Inflammatory macrophage treated with lipopolysaccharide for 4 hours (primary cell): ENCODE data around the gene CADPS.

Source experiments
- DNase-seq: peaks from one replicate; pipeline ENCODE4 v3.0.0-alpha.2; 2020

The CADPS gene

GRCh38 chr3:62550439-62550838 is 324.8 kb downstream of the CADPS start:
- DNase-seq, result no peak

- no peak for DNase-seq
Measured at GRCh38 chr3:62548528-62549205, 326.5 kb downstream of the CADPS start.

DNA sequence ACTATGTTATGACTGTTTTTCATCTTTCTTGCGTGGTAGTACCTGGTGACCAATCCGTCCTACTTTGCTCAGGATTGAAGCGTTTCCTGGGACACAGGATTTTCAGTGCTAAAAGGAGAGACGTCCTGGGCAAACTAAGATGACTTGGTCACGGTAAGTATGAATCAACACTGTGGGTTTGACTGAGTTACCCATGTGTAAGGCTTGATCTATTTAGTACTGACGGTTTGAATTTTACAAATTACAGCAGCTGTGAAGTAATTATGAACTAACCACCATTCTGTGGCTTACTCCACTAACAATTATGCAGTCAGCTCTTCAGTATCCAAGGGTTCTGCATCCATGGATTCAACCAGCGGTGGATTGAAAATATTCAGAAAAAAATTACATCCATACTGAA is 328.9 kb downstream of the CADPS start:
- DNase-seq, result no peak

DNA sequence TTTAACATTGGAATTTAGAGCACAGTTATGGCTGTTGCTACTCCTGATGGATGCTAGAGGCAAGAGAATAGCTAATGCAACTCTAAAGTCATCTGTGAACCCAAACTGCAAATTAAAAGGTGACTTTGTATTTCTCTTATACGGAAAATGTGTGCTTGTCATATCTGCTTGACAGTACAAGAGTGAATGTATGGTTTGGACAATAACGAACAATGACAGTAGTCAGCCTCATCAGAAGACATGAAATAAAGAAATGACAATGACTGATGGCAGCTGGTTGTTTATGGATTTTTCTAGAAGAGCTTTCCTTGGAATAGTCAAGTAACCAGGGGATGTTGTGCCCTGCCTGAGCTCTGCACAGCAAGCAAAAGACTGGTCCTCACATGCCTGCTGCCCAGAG is 333.0 kb downstream of the CADPS start:
- no peak for DNase-seq

- no peak for DNase-seq
Measured at GRCh38 chr3:62539762-62540161, 335.5 kb downstream of the CADPS start.

DNA sequence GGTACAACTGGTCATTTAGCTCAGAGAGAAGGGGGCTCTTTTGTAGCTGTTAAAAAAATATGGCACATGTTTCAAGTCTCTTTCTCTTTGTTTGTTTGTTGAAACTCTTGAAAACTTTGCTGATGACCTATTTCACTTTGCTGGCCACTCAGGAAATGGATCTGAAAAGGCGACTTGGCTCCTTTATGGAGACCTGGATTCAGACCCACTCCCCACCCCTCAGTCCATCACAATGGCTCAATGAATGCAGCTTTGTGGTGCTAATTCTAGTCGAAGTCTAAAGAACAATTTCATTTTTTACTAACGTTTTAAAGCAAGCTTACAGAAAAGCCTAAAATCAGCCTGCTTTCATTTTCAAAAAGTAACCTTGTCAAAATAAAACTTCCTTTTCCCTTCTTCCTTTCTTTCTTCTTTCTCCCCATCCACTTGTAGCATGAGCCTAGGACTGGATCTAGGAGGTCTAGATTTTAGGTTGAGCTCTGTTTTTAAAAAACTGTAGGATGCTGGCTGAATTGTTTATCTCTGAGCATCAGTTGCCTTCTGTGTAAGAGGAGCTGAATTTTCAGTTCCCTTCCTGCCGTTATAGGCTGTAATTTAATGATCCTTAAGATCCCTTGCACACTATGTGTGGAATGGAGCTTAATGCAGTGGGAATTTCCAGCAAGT is 336.4 kb downstream of the CADPS start:
- no peak for DNase-seq

DNA sequence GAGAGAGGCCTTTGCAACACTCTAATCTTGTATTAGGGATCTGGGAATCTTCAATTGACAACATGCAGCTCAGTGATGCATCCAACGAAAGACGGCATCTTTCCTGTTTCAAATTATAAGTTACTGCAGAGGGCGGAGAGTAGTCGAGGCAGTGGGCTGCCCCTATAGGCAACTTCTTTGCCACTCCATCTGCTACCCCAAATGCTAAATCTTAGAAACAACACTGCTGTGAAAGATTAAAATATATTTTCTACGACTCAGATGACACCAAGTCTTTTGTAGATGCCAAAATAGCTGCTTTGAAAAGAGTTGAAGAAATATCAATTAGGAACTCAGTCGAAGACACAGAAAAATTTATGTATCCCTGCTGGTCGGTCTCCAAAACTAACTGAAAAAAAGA is 340.9 kb downstream of the CADPS start:
- no peak for DNase-seq

- no peak for DNase-seq
Measured at GRCh38 chr3:62532796-62533195, 342.4 kb downstream of the CADPS start.

DNA sequence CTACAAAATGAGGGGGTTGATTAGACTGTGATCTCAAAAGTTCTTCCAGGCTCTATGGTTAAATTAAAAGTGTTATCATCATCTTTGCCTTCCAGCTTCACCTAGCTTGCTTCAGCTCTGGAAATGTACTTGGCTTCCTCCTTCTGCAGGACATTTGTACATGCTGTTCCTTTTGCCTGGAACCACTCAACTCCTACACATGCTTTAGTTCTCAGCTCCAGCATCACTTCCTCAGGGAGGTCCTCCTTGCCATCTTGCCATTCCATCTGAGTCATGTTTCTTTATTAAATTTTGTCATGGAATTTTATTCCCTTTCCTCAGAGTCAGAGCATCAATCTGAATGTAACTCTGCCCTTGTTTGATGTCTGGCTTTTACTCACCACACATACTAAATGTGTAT is 343.2 kb downstream of the CADPS start:
- DNase-seq, result no peak

GRCh38 chr3:62531493-62531892 is 343.7 kb downstream of the CADPS start:
- DNase-seq, result no peak

- no peak for DNase-seq
Measured at GRCh38 chr3:62529230-62529629, 346.0 kb downstream of the CADPS start.

DNA sequence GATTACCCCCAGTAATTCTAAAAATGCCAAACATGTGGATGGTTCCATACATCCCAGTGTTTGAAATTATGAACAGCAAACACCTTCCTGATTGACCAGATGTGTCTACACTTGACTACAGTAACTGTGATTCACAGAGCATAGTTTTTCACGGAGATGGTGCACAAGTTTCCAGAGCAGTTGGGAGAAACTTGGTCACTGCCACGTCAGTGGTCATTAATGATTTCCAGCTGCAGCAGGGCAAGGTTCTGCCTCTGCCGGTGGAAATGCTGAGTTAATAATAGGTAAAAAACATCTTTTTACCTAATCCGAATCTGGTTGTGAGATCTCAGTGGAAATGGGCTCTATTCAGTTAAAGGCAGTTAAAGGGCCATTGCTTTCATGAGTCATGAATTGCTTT is 347.7 kb downstream of the CADPS start:
- DNase-seq, result no peak

DNA sequence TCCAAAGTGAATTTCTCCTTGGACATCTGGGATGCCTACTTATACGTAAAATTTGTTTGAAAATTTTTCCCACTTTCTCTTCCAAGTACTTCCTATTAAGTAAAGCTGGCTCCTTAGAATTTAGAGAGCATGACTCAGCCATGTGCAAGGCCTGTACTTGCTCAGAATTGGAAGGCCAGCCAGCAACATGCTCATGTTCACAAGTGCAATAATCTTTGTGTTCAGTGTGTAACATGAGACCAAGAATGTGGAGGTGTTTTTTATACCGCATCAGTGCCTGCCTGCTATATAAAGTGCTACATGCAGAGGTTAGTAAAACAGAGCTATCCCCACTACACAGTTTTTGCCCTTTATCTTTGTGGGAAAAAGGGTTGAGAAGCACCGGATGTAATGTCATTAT is 349.9 kb downstream of the CADPS start:
- no peak for DNase-seq

DNA sequence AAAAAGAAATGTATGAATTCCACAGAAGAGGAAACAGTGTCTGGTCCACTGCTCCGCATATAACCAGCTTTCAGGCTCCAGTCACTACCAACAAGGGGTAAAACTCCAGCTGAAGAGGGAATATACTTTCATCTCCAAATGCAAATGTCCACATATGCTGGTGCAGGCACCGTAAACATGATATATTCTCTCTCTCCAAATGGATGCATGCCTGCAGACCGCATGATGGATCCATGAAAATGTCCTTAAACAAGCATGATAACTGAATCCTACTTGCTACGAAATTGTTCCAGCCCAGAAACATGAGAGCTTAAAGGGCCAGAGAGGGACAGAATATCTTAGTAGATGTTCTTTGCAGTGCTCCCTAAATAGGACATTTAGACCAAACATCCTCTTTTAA is 351.5 kb downstream of the CADPS start:
- DNase-seq, result no peak

- no peak for DNase-seq
Measured at GRCh38 chr3:62521464-62522105, 353.6 kb downstream of the CADPS start.

- DNase-seq, result no peak
Measured at GRCh38 chr3:62503516-62503915, 371.7 kb downstream of the CADPS start.

DNA sequence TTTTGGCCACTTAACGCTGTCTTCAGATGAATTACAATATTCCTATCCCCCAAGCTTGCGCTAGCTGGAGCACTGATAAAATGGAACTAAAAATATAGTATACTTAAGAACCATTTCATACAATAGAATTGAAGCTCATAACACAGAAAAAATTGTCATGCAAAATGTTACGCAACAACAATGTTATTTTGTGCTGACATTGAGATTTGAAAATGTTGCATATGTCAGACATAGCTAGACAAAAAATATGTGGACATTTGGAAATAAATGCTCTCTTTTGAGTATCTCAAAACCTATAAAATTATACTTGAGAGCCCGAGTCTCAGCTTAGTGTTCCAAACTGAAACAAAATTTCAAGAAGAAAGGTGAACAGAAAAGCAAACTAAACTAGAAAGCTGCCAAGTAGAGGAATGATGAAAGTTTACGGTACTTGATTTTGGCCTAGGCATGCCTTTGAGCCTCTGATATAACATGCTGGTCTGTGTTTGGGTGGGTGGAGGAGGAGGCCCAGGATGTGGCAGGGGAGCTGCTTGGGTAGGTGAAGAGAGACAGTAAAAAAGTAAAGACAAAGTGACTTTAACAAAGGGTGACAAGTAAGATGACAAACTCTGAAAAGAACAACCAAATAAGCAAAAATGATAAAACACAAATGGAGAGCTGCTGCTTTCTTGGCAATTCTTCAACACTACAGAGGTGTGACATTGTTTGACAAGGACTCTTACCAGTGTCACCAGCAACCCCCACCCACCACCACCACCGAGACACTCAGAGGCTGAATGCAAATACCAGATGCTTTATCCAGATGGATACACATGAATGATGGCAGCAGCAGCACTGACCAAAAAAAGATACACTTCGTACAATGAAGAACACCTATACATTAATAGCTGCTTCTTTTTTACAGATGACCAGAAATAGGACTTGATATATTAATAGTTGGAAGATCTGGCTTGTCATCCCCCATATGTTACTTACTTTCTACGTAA is 372.6 kb downstream of the CADPS start:
- no peak for DNase-seq

DNA sequence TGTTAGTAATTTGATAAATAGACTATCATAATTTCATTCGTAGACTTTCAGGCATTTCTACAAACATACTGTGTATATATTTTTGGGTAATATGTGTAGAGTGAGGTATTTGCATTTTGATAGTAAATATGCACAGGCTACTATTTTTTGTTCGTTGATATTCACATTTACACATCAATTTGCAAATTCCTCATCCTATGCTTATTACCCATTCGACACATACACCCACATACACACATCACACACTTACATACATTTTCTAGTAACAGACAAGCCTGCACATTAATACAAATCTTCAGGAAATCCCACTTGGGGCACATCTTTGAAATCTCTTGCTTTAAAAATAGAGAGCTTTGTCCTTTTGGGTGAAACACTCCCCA is 373.9 kb downstream of the CADPS start:
- DNase-seq, result no peak

- no peak for DNase-seq
Measured at GRCh38 chr3:62500556-62501288, 374.5 kb downstream of the CADPS start.

GRCh38 chr3:62497156-62497555 is 378.1 kb downstream of the CADPS start:
- DNase-seq, result no peak

DNA sequence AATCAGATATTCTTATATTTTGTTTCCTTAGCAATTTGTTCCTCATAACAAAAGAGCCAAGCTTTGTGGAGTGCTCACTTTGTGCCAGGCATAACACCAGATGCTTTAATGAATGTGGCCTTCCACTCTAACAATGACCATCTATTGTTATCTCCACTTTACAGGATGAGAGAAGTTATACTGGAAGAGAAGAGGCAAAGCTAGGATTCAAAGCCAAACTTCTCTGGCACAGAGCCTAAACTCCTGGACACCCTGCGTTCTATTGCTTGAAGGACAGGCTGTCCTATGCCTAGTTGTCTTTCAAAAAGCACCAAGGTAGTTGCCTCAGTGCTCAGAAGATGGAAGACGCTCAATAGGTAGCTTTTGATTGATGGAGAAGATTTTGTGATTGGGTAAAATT is 378.7 kb downstream of the CADPS start:
- no peak for DNase-seq

GRCh38 chr3:62493109-62493801 is 382.0 kb downstream of the CADPS start:
- DNase-seq, result no peak
